Measurements from ENCODE around the gene ONECUT3. TPM values are rescaled to one million over a fixed set of nuclear protein-coding genes. Genes with fewer than 3 reads are reported as not detected.

Gene ONECUT3
- total and polyA plus RNA-seq, 9 of the 15 experiments (the other 6 are each of a cell fraction or from before 2014, with no cell fraction given) = not detected

DNA sequence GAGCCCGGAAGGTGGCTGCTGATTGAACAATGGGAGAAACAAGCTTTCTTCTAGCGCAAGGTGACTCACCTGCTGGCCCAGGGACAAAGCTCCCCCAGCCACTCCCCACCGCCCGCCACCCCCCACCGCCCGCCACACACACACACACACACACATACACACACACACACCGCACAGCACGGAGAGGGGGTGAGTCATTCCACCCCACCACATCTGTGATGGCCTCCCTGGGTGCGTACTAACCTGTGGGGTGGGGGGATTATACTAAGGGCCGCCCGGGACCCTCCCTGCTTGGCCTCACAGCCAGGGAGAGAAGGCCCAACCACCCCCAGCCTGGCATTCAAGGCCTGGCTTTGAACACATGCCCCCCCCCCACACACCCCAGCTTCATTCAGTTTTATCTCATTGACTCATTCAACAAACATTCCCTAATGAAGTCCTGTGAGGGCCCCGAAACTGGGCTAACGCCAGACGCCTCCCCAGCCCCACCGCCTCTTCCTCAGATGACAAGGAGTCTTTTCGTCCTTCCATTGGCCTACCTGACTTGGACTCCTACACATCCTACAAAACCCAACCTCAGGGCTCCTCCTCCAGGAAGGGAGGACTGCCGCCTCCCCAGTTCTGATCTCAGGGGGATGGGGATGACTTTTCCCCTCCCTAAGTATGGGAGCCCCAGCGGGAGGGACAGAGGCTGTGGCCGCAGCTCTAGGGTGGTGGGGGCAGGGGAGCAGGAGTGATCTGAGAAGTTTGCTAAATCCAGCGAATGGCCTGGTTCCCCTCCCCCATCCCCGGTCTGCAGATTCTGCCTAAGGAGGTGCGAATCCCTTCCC, 5.8 kb upstream of the ONECUT3 start (continued):
- TF ChIP-seq PCBP2 (IDR thresholded peaks at IDR 0.05; ENCODE audit: low read depth, low read length, poor library complexity, severe bottlenecking) (no peak), XRCC3 (IDR thresholded peaks at IDR 0.05) (no peak), MTF1 (CRISPR knock-in tag; IDR thresholded peaks at IDR 0.05; ENCODE audit: borderline replicate concordance) (no peak), ZNF311 (CRISPR knock-in tag; IDR thresholded peaks at IDR 0.05) (no peak), HMGN3 (IDR thresholded peaks at IDR 0.05; ENCODE audit: borderline replicate concordance, extremely low read depth, insufficient read length, low read depth, low read length) (peak; percentile 13), NUFIP1 (IDR thresholded peaks at IDR 0.05; ENCODE audit: partially characterized antibody) (no peak), MYNN (IDR thresholded peaks at IDR 0.05) (no peak; the same call in 1 of the 2 replicates), MYNN (CRISPR knock-in tag; IDR thresholded peaks at IDR 0.05) (no peak), DNMT1 (IDR thresholded peaks at IDR 0.05) (no peak), DACH1 (IDR thresholded peaks at IDR 0.05; ENCODE audit: partially characterized antibody) (peak; percentile 46), CBFA2T2 (conservative IDR thresholded peaks at IDR 0.05) (0 out of 2 replicates have a peak, but pooled peaks have one; percentile 17), PHB2 (IDR thresholded peaks at IDR 0.05; ENCODE audit: low read depth) (no peak), ETS2 (tag; IDR thresholded peaks at IDR 0.05; ENCODE audit: borderline replicate concordance, poor library complexity, severe bottlenecking) (no peak), CXXC5 (CRISPR knock-in tag; IDR thresholded peaks at IDR 0.05) (no peak)
- TF ChIP-seq, protein P1, sequence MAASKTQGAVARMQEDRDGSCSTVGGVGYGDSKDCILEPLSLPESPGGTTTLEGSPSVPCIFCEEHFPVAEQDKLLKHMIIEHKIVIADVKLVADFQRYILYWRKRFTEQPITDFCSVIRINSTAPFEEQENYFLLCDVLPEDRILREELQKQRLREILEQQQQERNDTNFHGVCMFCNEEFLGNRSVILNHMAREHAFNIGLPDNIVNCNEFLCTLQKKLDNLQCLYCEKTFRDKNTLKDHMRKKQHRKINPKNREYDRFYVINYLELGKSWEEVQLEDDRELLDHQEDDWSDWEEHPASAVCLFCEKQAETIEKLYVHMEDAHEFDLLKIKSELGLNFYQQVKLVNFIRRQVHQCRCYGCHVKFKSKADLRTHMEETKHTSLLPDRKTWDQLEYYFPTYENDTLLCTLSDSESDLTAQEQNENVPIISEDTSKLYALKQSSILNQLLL (CRISPR knock-in tag; IDR thresholded peaks at IDR 0.05; ENCODE audit: borderline replicate concordance) = no peak
- TF ChIP-seq, protein P2, sequence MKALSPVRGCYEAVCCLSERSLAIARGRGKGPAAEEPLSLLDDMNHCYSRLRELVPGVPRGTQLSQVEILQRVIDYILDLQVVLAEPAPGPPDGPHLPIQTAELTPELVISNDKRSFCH (CRISPR knock-in tag; IDR thresholded peaks at IDR 0.05) = no peak
- TF ChIP-seq, protein P2 (tag; IDR thresholded peaks at IDR 0.05) = no peak
- TF ChIP-seq, protein P3, sequence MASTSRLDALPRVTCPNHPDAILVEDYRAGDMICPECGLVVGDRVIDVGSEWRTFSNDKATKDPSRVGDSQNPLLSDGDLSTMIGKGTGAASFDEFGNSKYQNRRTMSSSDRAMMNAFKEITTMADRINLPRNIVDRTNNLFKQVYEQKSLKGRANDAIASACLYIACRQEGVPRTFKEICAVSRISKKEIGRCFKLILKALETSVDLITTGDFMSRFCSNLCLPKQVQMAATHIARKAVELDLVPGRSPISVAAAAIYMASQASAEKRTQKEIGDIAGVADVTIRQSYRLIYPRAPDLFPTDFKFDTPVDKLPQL (IDR thresholded peaks at IDR 0.05; ENCODE audit: extremely low read depth, insufficient read length) = no peak
- TF ChIP-seq, protein P4, sequence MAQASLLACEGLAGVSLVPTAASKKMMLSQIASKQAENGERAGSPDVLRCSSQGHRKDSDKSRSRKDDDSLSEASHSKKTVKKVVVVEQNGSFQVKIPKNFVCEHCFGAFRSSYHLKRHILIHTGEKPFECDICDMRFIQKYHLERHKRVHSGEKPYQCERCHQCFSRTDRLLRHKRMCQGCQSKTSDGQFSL (CRISPR knock-in tag; IDR thresholded peaks at IDR 0.05) = peak; percentile 98
- TF ChIP-seq, protein P4 (tag; IDR thresholded peaks at IDR 0.05) = peak in 1 of 2 experiments; percentile 90; a peak in 2 of 4 replicates
